Transverse colon (tissue), 3 donors: ENCODE results near the gene GRAPL.
"Not testable (repeated sequence)": the region's sequence is repeated elsewhere in the genome, so short reads cannot be mapped to it uniquely, and the experiment has no call there.

Experiments used
- EP300 ChIP-seq: sonication (generic); formaldehyde crosslinking; IDR thresholded peaks from one replicate; pipeline ENCODE4 v1.6.1; 2017; ENCODE audit warnings: antibody characterized with exemption, low read depth
- TF ChIP-seq, protein P1 (sequence below), 5 experiments: fragments of 200-600 bp in 3 of 5; fragments of 450-650 bp in 2 of 5; sonication (generic) in 3 of 5; IDR thresholded peaks; 1 replicate in 2 of 5; 2 replicates in 3 of 5; pipeline ENCODE4 v1.5.1; 2016 to 2017; ENCODE audit warnings: antibody characterized with exemption in 5 of 5, inconsistent platforms in 3 of 5, mild to moderate bottlenecking in 2 of 5, moderate library complexity in 1 of 5

DNA sequence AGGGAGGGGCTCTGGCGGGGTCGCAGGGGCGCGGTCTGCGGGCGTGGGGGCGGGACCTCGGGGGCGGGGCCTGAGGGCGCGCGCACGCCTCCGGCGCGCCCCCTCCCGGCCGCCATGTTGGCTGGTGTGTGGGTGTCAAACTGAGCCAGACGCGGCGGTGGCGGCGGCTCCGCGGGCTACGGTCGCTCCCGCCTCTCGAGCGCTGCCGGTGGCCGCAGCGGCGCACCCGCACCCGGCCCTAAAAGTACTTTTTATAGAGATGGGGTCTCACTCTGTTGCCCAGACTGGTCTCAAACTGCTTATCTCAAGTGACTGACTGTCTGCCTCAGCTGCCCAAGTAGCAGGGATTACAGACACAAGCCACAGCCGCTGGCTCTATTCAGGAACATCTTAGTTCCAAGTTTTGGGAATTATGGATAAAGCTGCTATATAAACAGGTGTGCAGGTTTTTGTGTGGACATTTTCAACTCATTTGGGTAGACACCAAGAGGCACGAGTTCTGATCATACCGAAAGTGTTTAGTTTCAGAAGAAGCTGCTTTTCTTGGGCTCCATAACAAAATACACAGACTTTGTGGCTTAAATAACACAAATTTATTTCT, 16.2 kb upstream of the GRAPL start:
- TF ChIP-seq, protein P1, sequence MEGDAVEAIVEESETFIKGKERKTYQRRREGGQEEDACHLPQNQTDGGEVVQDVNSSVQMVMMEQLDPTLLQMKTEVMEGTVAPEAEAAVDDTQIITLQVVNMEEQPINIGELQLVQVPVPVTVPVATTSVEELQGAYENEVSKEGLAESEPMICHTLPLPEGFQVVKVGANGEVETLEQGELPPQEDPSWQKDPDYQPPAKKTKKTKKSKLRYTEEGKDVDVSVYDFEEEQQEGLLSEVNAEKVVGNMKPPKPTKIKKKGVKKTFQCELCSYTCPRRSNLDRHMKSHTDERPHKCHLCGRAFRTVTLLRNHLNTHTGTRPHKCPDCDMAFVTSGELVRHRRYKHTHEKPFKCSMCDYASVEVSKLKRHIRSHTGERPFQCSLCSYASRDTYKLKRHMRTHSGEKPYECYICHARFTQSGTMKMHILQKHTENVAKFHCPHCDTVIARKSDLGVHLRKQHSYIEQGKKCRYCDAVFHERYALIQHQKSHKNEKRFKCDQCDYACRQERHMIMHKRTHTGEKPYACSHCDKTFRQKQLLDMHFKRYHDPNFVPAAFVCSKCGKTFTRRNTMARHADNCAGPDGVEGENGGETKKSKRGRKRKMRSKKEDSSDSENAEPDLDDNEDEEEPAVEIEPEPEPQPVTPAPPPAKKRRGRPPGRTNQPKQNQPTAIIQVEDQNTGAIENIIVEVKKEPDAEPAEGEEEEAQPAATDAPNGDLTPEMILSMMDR (IDR thresholded peaks at IDR 0.05) = peak; percentile 12 to 80 (median 43)
- TF ChIP-seq EP300 = not testable (repeated sequence)
